HuH-7.5 (cell line): ENCODE results near the gene SCLY.

Experiments
- DNase-seq: peaks from one replicate; pipeline ENCODE4 v3.0.0; 2011; ENCODE audit warnings: low spot score

Gene SCLY

GRCh38 chr2:238127165-238128060 lies 66.6 kb downstream of the SCLY start:
- peak; percentile 84 for DNase-seq

- no peak for DNase-seq
Observed at GRCh38 chr2:238128061-238128440, 67.2 kb downstream of the SCLY start.

- no peak for DNase-seq
Observed at GRCh38 chr2:238128534-238129001, 67.8 kb downstream of the SCLY start.

- DNase-seq, result no peak
Observed at GRCh38 chr2:238129166-238130010, 68.6 kb downstream of the SCLY start.

- DNase-seq, result no peak
Observed at GRCh38 chr2:238130111-238130695, 69.4 kb downstream of the SCLY start.

- no peak for DNase-seq
Observed at GRCh38 chr2:238130696-238131628, 70.2 kb downstream of the SCLY start.

- DNase-seq, result no peak
Observed at GRCh38 chr2:238131761-238132462, 71.1 kb downstream of the SCLY start.

- no peak for DNase-seq
Observed at GRCh38 chr2:238132463-238133450, 72.0 kb downstream of the SCLY start.

GRCh38 chr2:238133499-238134392 lies 72.9 kb downstream of the SCLY start:
- DNase-seq, result peak; percentile 69

GRCh38 chr2:238134393-238134785 lies 73.6 kb downstream of the SCLY start:
- no peak for DNase-seq

GRCh38 chr2:238135601-238136150 lies 74.9 kb downstream of the SCLY start:
- DNase-seq, result no peak

GRCh38 chr2:238136820-238137537 lies 76.2 kb downstream of the SCLY start:
- peak; percentile 87 for DNase-seq

- no peak for DNase-seq
Observed at GRCh38 chr2:238137885-238138284, 77.1 kb downstream of the SCLY start.

GRCh38 chr2:238138331-238139195 lies 77.8 kb downstream of the SCLY start, which contains the start of gene KLHL30:
TSS of gene KLHL30 (plus strand) at chr2:238138668. CDS start at chr2:238140755, 2,087 bp downstream.
- DNase-seq, result no peak

- no peak for DNase-seq
Observed at GRCh38 chr2:238139196-238140039, 78.6 kb downstream of the SCLY start.
